Measurements from ENCODE around the gene BRSK2. TPM values are rescaled to one million over a fixed set of nuclear protein-coding genes. Genes with fewer than 3 reads are reported as not detected.

Gene BRSK2
- total RNA-seq, 2 donors from 2014 or later = 0.53 to 0.79 TPM

- ATAC-seq (no peak), DNase-seq (no peak)
- intact Hi-C loops (cut with DNase I, micrococcal nuclease) = no loop called here
Observed at GRCh38 chr11:1496761-1497095, 107.0 kb downstream of the BRSK2 start.

DNA sequence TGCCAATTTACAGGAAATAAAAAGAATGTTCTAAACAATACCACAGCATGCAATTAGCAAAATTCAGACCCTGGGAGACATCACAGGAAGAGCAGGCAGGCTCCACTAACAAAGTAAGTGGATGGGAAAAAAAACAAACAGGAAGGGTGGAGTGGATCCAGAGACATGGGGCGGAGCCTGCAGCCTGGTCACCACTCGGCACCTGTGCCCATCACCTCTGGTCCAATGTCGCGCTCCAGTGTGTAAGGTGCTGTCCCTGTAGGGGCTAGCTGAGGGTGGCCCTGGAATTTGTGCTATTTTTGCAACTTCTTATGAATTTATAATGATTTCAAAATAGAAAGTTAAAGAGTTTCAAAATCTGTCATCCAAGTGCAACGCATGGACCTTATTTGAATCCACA is 107.9 kb downstream of the BRSK2 start:
- ATAC-seq = no peak
- intact Hi-C loops (cut with DNase I, micrococcal nuclease) = no loop called here
- DNase-seq = no peak

GRCh38 chr11:1498262-1498661 is 108.5 kb downstream of the BRSK2 start:
- intact Hi-C loops (cut with DNase I, micrococcal nuclease) = no loop called here
- DNase-seq (no peak), ATAC-seq (no peak)

GRCh38 chr11:1499261-1499890 is 109.6 kb downstream of the BRSK2 start:
- intact Hi-C loops (cut with DNase I, micrococcal nuclease) = no loop called here
- ATAC-seq = no peak
- no peak for DNase-seq

DNA sequence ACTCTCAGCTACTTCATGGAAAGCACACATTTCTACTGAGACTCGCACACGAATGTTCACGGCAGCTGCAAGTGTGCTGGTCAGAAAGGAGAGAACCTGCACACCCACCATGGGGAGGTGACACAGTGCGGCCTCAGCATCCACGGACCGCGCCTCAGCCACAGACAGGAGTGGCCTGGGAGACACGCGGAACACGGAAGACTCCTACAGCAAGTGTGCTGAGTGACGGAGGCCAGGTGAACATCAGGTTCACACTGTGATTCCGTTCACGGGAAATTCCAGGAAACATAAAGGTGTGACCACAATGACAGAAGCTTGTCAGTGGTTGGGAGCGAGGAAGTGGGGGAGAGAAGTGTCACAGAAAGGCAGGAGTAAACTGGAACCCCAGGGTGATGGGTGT is 110.2 kb downstream of the BRSK2 start:
- ATAC-seq (no peak), DNase-seq (no peak)
- intact Hi-C loops (cut with DNase I, micrococcal nuclease) = no loop called here

DNA sequence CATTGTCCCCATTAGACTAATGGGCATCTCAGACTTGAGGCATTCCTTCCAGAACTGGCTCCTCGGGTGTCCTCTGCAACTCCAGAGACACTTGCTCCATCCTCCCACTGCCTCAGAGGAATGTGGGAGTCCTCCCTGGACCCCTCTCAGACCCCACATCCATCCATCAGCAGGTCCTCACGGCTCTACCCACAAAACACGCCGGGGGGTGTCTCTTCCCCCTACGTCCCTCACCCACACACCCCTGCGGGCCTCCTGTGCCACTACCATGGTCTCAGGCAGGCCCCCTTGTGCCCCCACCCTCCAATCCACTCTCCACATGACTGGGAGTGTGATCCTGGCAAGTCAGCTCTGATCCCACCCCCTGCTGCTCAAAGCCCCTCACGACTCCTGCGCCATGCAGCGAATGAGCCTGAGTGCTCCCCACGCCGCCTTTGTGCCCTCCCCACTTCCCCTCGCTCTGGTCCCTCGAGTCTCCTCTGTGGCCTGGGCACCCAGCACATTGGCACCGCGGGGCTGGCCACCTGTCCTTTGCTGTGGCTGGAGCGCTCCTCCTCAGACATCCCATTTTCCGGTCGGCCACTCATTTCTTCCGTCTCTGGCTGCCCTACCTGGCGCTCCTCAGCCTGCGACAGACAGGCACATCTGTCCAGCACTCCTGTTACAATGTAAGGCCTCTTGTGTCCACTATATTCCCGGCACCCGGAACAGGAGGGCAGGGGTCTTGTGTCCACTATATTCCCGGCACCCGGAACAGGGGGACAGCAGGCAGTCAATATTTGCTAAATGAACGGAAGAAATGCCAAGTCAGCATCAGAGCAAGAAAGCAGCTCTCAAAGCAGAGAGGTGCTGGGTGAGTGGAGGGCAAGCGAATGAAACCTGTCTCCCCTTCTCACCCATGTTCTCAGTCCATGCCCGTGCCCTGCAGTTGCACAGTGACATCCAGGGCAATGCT is 111.0 kb downstream of the BRSK2 start:
- DNase-seq = no peak

GRCh38 chr11:1501421-1502167 is 111.9 kb downstream of the BRSK2 start:
- DNase-seq (no peak), ATAC-seq (no peak)
- intact Hi-C loops (cut with DNase I, micrococcal nuclease) = no loop called here

More for the DNA sequence above, 111.0 kb downstream of the BRSK2 start:
- ATAC-seq = no peak
- intact Hi-C loops (cut with DNase I, micrococcal nuclease) = no loop called here

DNA sequence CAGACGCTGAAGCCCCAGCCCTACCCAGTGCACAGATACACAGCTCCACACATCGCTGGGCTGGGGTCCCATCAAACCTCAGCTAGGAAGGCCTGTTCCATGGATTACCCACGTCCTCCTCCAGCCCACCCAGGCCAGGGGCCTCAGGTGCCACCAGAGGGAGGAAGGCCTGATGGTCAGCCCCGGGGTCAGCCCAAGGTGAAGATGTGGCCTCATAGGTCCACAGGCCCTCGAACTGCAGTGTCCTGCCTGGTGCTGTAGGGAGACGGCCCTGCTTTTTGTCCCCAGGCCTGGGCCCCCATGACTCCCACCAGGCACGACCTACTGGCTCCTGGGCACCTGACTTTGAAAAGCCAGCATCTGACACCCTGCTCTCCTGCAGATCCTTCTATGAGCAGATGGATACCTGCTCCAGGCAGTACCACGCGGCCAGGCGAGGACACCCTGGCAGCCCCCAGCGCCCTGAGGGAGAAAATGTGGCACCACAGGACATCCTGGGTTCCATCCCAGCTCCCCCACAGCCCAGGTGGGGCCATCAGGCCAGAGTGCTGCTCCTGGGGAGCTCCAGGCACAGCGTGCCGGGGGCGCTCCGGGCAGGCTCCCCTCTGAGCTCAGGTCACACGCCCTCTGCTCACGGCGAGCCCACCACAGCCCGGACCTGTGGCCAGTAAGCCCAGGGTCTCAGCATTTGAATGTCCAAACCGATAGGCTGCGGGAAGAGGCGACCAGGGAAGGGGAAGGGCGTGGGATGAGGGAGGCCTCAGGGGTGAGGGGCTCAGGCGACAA is 112.6 kb downstream of the BRSK2 start:
- DNase-seq = no peak
- intact Hi-C loops (cut with DNase I, micrococcal nuclease) = no loop called here
- no peak for ATAC-seq

DNA sequence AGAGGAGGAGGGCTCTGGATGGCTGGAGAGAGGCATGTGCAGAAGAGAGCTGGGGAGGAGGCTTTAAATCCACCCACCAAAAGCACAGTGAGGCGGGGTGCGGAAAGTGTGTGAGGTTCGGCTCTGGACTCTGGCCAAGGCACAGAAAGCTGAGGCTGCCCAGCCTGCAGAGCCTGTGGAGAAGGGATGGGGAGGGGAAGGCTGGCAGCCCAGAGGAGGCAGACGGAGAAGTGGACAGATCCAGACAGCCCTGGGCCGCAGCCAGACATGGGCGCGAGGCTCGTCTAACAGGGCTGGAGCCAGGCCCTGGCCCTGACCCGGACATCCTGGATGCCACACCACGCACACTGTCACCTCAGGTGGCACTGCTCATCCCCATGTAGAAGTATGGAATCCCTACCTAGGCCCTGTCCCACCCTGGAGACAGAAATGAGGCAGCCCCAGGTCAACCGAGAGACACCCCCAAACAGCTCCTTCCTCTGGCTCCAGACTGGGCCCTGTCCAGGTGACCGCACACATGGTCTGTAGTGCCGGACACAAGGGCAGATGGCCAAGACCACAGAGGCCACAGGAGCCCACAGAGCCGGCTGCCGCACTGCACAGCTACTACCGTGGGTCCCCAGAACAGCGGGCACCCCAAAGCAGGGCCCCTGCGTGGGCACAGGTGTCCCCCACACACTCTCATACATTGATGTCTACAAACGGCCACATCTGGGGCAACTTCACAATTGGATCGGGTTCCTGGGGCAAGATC is 113.4 kb downstream of the BRSK2 start:
- intact Hi-C loops (cut with DNase I, micrococcal nuclease) = no loop called here
- ATAC-seq (peak; percentile 9), DNase-seq (peak in 1 of 2 donors; percentile 56)

GRCh38 chr11:1503708-1504104 is 114.0 kb downstream of the BRSK2 start:
- peak; percentile 61 for ATAC-seq
- intact Hi-C loops (cut with DNase I, micrococcal nuclease) = no loop called here
- no peak for DNase-seq

DNA sequence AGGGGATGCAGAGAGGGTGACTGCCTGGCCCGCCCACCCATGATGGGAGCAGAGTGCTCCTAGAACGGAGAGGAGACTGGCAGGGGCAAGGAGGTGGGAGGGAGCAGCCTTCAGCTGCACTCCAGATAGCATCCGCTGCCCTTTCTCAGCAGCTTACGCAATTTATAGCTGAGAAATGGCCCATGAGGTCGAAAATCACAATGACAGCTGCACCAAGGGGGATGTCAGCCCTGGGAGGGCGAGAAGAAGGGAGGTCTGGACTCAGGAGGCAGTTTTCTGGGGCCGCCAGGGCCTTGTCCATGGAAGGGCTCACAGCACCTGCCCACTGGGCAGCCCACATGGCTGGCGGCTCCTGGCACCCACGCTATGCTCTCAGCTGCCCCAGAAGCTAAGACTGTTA is 114.4 kb downstream of the BRSK2 start:
- ATAC-seq (no peak), DNase-seq (no peak)
- intact Hi-C loops (cut with DNase I, micrococcal nuclease) = no loop called here

GRCh38 chr11:1504581-1505290 is 115.0 kb downstream of the BRSK2 start:
- ATAC-seq (no peak), DNase-seq (no peak)
- intact Hi-C loops (cut with DNase I, micrococcal nuclease) = no loop called here

DNA sequence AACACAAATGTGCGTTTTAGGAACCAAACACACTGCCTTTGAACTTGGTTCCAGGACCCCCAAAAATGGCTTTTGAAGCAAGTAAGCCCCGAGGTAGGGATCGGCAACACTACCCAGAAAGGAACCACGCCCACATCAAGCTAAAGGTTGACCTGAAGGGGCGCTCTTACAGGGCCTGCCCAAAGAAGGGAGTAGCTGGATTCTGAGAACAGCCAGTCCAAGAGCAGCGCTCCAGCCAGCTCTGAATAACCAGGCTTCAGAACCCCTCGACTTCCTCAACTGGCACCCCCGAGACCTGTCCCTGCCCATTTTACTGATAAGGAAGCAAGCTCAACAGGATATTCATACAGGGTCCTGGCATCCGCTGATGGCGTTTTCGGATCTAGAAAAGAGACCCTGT is 115.7 kb downstream of the BRSK2 start:
- no peak for DNase-seq
- ATAC-seq = no peak
- intact Hi-C loops (cut with DNase I, micrococcal nuclease) = no loop called here

- ATAC-seq = no peak
- DNase-seq = no peak
- intact Hi-C loops (cut with DNase I, micrococcal nuclease) = no loop called here
Observed at GRCh38 chr11:1506981-1507380, 117.2 kb downstream of the BRSK2 start.

DNA sequence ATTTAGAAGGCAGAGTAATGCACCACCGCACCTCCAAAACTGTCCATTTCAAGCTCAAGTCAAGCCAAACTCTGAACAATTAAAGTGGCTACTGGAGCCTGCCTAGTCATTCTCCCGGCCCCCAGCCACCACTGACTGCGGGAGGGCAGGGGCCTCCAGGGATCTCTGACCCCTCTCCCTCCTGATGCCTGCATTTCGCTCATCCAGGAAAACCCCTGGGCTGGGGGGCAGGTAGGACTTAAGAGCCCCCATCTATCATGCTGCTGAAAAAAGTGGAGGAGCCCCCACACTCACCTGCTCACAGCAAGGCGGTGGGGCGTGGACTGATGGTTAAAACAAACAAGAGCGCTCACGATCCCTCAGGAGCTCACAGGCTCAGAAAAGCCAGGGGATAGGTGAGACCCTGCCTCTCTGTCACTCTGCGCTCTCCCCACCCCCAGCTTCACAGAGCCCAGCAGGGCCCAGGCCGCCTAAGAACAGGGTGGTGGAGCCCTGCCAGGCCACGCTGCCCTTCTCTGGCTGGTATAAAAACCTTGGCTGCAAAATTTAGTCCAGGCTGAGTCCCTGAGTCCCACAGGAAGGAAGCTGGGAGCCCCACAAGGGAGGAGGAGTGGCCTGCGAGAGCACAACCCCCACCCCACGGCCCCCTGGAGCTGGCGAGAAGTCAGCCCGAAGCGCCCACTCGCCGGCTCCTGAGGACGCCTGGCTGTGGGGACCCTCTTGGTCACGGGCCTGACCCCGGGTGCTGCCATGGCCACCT is 117.8 kb downstream of the BRSK2 start:
- intact Hi-C loops (cut with DNase I, micrococcal nuclease) = no loop called here
- no peak for ATAC-seq

DNA sequence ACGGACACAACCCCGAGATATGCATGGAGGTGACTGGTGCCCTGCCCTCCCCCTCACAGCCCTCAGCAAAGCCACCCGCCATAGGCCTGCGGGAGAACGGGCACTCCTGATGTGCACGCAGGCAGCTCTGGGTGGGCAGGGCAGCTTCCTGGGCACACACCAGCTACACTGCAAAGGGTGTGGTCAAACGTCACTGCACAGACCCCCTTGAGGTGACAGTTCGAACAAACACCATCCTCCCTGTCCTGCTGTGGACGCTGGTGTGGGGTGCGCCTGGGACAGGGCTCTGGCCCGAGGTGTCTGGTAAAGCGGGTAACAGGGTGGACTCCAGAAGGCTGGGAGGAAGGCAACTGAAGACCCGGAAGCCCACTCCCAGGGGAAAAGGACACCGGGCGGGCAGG is 118.8 kb downstream of the BRSK2 start:
- intact Hi-C loops (cut with DNase I, micrococcal nuclease) = no loop called here
- no peak for DNase-seq
- ATAC-seq = no peak

More for the DNA sequence above, 117.8 kb downstream of the BRSK2 start:
- no peak for DNase-seq

GRCh38 chr11:1508986-1509385 is 119.3 kb downstream of the BRSK2 start:
- intact Hi-C loops (cut with DNase I, micrococcal nuclease) = no loop called here
- ATAC-seq = no peak
- no peak for DNase-seq
